HTERT RPE-1 (cell line): ENCODE measurements around the gene FHL5.
"Not testable (repeated sequence)": the region's sequence is repeated elsewhere in the genome, so short reads cannot be mapped to it uniquely, and the experiment has no call there.

Source experiments
- in situ Hi-C: fragments of 300-500 bp; cut with MboI; formaldehyde crosslinking; loops from 4 replicates; pipeline ENCODE4 v1.14.3; 2020; ENCODE audit warnings: low sequenced_read_pairs

The FHL5 gene

DNA sequence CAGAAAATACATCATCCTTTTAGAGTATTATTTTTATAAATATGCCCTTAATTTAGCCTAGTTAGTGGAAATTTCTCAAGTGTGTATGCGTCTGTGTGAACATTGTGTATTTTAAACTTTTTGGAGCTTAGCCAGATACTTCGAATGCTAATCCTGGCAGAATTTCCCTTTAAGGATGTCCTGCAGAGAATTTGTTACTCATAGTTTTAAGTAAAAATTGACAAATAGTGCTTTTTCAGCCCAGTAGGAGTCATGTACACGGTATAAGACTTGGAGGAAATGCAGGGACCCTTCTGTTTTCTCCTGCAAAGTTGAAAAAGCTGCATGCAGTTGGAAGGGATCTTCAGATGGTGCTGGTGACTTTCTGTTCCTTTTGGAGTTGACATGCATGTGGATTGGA lies at the start of gene FHL5:
Gene FHL5, plus strand, starts transcription at position 243 of the 400 bp plus-strand sequence. CDS start 40,486 bp downstream, outside the sequence.
- in situ Hi-C loops: no loop called here

DNA sequence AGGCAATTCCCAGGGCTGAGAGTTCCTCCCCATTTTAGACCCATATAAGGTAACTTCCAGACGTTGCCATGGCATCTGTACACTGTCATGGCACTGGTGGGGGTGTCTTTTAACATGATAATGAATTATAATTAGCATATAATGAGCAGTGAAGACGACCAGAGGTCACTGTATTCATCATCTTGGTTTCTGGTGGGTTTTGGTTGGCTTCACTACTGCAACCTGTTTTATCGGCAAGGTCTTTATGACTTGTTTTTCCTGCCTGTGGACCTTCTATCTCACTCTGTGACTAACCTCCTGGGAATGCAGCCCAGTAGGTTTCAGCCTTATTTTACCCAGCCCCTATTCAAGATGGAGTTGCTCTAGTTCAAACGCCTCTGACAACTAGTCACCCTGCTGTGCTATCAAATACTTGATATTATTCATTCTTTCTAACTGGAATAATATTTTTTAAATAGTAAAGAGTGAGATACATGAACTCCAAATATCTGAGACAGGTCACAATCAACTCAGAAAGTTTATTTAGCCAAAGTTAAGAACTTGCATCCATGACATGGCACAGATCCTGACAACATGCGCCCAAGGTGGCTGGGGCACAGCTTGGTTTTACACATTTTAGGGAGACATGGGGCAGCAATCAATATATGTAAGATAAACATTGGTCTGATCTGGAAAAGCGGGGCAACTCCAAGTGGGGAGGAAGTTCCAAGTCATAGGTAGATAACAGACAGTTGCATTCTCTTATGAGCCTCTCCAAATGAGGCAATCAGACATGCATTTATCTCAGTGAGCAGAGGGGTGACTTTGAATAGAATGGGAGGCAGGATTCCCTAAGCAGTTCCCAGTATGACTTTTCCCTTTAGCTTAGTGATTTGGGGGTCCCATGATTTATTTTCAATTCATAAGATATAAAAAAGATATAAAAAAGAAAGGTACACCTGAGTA lies 42.5 kb upstream of the FHL5 start:
- in situ Hi-C loops: no loop called here

DNA sequence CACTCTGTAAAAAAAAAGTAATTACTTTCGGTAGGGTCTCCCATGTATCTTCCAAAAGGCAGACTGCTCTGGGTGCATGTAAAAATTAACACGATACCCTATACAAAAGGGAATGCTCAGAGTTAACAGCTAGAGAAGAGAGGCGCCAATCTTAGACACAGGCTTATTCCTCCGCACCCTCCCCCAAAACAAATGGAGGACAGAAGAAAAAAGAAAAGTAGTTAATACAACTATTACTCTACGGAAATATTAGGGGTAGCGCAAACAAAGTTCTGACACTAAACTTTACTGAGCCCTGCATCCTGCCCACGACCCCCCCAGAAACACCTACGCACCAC lies 41.7 kb upstream of the FHL5 start:
- in situ Hi-C loops: no loop called here

- in situ Hi-C loops: no loop called here
Observed at GRCh38 chr6:96521644-96522464, 41.1 kb upstream of the FHL5 start, which contains the start of gene UFL1. TSS of gene UFL1 (plus strand) at chr6:96521806. CDS start at chr6:96521874, 68 bp downstream.

DNA sequence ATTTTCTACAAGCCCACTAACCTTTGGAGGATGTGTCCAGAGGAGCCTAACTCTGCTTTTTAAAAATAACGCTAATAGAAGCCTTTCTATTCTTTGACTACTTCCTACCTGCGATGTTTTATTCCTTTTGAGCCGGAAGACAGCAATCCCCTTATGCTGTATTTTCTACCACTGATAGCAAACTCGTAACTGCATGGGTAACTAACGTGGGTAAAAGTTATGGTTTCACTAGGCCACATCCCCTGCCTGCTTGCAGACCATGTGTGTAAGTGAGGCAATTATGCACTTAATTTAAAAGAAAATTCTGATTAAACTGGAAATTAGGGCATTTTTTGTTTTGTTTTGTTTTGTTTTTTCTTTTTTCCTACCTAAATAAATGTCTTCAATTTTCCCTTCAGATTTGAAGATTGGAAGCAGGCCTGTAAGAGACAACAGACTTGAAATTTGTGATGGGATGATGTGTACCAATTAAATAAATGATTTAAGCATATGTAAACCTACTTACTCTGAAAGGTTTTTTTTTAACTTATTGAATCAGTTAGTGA lies 40.4 kb upstream of the FHL5 start:
- in situ Hi-C loops: no loop called here

DNA sequence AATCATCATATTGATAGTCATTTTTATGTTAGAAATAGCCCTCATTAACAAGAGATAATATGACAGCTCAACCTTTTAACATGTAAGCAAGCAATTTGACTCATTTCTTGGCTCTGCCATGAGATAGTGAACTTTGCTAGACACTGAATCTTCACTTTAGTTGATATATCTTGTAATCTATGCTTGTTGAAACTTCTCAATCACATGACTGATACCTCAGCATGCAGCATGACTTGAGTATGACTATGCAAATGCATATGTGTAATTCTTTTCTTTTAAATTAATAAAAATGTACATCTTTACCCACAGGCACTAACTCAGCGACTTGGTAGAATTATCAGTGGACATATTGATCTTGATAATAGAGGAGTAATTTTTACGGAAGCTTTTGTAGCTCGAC lies 34.7 kb upstream of the FHL5 start:
- in situ Hi-C loops: no loop called here

DNA sequence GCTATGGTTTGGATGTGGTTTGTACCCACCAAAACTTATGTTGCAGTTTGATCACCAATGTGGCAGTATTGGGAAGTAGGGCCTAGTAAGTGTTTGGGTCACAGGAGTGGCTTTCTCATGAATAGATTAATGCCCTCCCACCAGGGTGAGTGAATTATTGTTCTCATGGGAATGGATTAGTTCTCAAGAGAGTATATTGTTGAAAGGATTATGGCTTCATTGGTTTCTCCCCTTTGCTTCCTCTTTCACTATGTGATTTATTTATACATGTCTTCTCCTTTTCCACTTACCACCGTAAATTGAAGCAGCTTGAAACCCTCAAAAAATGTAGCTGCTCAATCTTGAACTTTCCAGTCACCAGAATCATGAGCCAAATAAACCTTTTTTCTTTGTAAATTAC lies 30.5 kb upstream of the FHL5 start:
- in situ Hi-C loops: no loop called here

- in situ Hi-C loops: no loop called here
Observed at GRCh38 chr6:96537726-96538125, 25.2 kb upstream of the FHL5 start.

DNA sequence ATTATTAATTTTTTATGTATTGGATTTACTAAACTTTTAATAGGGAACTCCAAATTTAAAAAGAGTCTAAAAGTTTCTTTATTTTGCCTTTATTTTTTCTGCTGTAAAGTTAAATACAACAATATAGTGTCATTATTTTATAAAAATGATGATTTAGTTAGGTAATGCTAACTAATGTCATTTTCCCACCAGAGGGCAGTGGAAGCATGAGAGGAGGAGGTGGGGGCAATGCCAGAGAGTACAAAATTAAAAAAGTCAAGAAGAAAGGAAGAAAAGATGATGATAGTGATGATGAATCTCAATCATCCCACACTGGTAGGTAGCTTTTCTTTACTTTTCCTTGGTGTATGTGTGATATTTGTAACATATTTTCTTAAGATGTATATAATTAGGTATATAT lies 20.2 kb upstream of the FHL5 start:
- in situ Hi-C loops: no loop called here

DNA sequence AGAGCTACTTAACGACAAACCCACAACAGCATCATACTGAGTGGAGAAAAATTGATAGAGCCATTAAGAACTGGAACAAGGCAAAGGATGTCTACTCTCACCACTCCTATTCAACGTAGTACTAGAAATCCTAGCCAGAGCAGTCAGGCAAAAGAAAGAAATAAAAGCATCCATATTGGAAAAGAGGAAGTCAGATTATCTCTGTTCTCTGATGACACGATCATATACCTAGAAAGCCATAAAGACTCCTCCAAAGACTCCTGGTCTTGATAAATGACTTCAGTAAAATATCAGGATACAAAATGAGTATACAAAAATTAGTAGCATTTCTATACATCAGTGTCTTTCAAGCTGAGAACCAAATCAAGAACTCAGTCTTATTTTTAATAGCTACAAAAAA lies 17.0 kb upstream of the FHL5 start:
- in situ Hi-C loops: no loop called here

DNA sequence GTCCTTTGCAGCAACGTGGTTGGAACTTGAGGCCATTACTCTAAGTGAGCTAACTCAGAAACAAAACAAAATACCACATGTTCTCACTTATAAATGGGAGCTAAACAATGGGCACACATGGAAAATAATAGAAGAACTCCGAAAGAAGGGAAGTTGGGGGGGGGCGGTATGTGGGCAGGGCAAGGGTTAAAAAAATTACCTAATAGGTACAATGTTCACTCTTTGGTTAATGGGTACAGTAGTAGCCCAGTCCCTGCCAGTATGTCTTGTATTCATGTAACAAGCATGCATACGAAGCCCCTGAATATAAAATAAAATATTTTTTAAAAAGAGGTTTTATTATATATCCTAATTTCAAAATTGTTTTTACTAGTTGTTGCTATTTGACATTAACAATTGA lies 15.3 kb upstream of the FHL5 start:
- in situ Hi-C loops: no loop called here

GRCh38 chr6:96554558-96554957 lies 8.4 kb upstream of the FHL5 start:
- in situ Hi-C loops: no loop called here

DNA sequence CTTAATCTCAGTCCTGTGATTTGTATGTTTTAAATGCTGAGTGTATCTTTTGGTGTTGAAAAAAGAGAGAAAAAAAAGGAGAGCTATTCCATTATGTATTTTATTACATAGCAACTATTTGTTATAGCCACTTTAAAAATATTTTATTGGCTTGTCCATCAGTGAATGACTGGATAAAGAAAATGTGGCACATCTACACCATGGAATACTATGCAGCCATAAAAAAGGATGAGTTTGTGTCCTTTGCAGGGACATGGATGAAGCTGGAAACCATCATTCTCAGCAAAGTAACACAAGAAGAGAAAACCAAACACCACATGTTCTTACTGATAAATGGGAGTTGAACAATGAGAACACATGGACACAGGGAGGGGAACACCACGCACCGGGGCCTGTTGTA lies 3.2 kb upstream of the FHL5 start:
- in situ Hi-C loops: not testable (repeated sequence)

GRCh38 chr6:96563853-96564252 lies 925 bp downstream of the FHL5 start:
- in situ Hi-C loops: no loop called here

- in situ Hi-C loops: no loop called here
Observed at GRCh38 chr6:96570053-96570452, 7.1 kb downstream of the FHL5 start.

- in situ Hi-C loops: no loop called here
Observed at GRCh38 chr6:96571551-96571950, 8.6 kb downstream of the FHL5 start.

DNA sequence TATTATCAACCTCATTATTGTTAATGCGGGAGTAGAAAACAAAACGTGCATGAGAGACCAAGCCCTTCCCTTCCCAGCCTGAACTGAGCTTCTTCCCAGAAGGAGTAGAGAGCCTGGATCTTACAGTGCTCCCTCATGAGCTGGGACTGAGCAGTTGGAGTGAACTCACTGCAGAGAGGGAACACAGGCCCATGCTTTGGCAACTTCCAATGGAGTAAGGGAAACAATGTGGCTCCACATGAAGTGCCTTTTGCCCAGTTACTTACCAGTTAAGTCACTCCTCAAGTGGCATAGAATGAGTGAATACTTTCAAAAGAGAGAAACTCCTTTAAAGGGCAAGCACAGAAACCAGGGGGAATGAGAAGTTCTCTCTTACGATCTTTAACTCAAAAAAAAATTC lies 12.4 kb downstream of the FHL5 start:
- in situ Hi-C loops: no loop called here

DNA sequence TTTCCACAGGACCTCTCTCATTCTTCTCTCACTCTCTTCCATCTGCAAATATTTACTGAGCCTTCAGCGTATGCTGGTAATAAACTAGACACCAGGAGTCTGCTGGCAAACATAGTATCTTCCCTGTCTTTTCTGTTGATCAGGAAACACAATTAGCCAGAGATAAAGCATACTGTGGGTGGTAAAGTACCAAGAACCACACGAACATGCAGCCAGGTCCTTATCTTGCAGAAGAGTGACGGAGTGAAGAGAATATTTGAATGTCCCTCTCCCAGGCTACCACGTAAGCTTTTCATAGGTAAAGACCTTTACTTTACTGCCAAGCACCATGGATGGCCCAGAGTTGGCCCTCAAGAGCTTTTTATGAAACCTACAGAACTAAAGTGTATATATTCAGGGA lies 13.3 kb downstream of the FHL5 start:
- in situ Hi-C loops: no loop called here

DNA sequence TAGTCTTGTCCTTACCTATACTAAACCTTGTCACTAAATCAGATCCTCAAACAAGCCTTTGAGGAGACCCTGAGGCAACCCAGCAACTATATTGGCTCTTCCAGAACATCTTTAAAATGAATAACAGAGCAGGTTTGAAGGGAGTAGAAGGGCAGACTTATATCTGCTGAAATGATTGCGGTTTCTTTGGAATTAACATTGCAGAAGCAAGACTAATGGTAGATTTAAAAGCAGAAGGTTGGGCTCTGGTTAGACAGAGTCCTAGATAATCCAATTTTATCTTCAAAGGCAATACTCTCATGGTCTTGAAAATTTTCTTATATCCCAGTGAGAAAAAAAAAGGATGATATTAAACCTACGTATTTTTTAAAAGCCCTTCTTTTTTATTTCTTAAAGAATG lies 19.1 kb downstream of the FHL5 start:
- in situ Hi-C loops: no loop called here

DNA sequence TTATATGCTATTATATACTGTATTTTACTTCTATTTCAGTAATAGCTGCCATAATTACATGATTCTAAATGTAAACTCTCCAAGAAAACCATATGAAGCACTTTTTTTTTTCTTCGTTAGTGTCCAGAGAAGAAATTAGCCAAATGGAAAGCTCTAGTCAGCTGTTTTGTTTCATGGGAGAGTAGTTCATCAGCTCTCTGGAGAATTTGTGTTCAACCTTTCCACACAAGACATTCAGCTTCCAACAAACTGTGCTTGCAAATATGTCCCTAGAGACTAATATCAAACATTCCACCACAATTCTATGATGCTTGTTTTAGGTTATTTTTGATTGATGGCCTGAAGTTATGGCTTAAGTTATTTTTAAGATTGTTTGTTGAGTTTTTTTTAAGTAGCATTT lies 19.5 kb downstream of the FHL5 start:
- in situ Hi-C loops: no loop called here

GRCh38 chr6:96604420-96604819 lies 41.5 kb downstream of the FHL5 start:
- in situ Hi-C loops: no loop called here

DNA sequence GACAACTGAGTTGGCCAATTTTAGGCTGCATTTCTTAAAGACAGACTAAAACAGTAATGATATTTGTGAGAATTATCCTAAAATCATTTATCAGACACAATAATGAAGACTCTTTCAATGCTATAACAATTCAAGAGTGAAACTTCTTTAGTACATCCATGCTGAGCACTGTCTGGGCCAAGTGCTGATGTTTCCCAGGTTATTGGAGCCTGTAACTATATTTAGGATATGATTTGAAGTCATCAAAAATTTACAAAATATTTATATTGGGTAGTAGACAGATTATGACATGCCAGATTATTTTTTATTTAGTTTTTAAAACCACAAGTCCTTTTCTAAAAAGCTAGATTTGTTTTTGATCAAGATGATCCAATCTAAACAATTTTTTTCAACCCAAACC lies 45.1 kb downstream of the FHL5 start:
- in situ Hi-C loops: no loop called here
